Tibial artery (tissue), 4 donors: ENCODE measurements around the gene LHX3.

Experiments
- DNase-seq, 2 donors: peaks; one replicate each; pipeline ENCODE4 v3.0.0-alpha.2; 2019
- H3K27ac ChIP-seq, 2 donors: fragments of 200-600 bp; sonication (generic) in 1 of 2; 1 replicate in 1 of 2; 2 replicates in 1 of 2; pipeline ENCODE4 v1.5.1; 2018 to 2019; ENCODE audit warnings: mild to moderate bottlenecking in 1 of 2
- H3K27me3 ChIP-seq, 2 donors: fragments of 200-600 bp; sonication (generic) in 1 of 2; one replicate each; pipeline versions ENCODE4 v1.5.1 to v1.6.0; 2016 to 2019
- H3K36me3 ChIP-seq, 3 donors: fragments of 200-600 bp; sonication (generic) in 2 of 3; one replicate each; pipeline ENCODE4 v1.5.1; 2016 to 2019; ENCODE audit warnings: mild to moderate bottlenecking in 2 of 3
- H3K4me1 ChIP-seq, 4 donors: fragments of 200-600 bp; sonication (generic) in 2 of 4; 1 replicate in 3 of 4; 2 replicates in 1 of 4; pipeline ENCODE4 v1.5.1; 2016 to 2019
- H3K4me3 ChIP-seq, 2 donors: fragments of 200-600 bp; sonication (generic) in 1 of 2; 1 replicate in 1 of 2; 2 replicates in 1 of 2; pipeline ENCODE4 v1.5.1; 2018 to 2019; ENCODE audit warnings: mild to moderate bottlenecking in 2 of 2
- H3K9me3 ChIP-seq, 3 donors: fragments of 200-600 bp; sonication (generic) in 1 of 3; one replicate each; pipeline ENCODE4 v1.5.1; 2016 to 2019
- CTCF ChIP-seq, 2 experiments: fragments of 200-600 bp in 1 of 2; fragments of 450-650 bp in 1 of 2; IDR thresholded peaks; one replicate each; pipeline ENCODE4 v1.5.1; 2017 to 2019; ENCODE audit warnings: antibody characterized with exemption in 2 of 2, mild to moderate bottlenecking in 1 of 2, moderate library complexity in 1 of 2
- intact Hi-C: fragments of 100-400 bp; cut with DNase I; formaldehyde crosslinking; loops from one replicate; pipeline ENCODE4 v1.15.0; 2023; ENCODE audit warnings: low total_unique reads

LHX3 gene

GRCh38 chr9:136235709-136236455, 31.0 kb upstream of the LHX3 start:
- Histone ChIP-seq H3K4me1 (no peaks in the 10 kb centered on the region), H3K9me3 (no peaks in the 10 kb centered on the region), H3K36me3 (peaks cover 12 to 32% (median 22%) of the 10 kb centered on the region in 3 donors), H3K4me3 (no peak overlapping the region), H3K27me3 (no peaks in the 10 kb centered on the region), H3K27ac (no peak overlapping the region)
- TF ChIP-seq CTCF (IDR thresholded peaks at IDR 0.05), result no peak
- DNase-seq, result no peak
- intact Hi-C loops, result no loop called here

- no peak for DNase-seq
- no peak overlapping the region for H3K27ac ChIP-seq
- H3K9me3 ChIP-seq, result no peaks in the 10 kb centered on the region
- TF ChIP-seq CTCF (IDR thresholded peaks at IDR 0.05), result no peak
- H3K27me3 ChIP-seq, result no peaks in the 10 kb centered on the region
- intact Hi-C loops, result no loop called here
- no peaks in the 10 kb centered on the region for H3K4me1 ChIP-seq
- H3K4me3 ChIP-seq, result no peak overlapping the region
- peaks cover 12 to 32% (median 22%) of the 10 kb centered on the region in 3 donors for H3K36me3 ChIP-seq
Measured at GRCh38 chr9:136235171-136235570, 30.2 kb upstream of the LHX3 start.

GRCh38 chr9:136234597-136234996, 29.7 kb upstream of the LHX3 start:
- Histone ChIP-seq H3K9me3 (no peaks in the 10 kb centered on the region), H3K36me3 (peaks cover 12 to 32% (median 22%) of the 10 kb centered on the region in 3 donors), H3K27ac (no peak overlapping the region), H3K27me3 (no peaks in the 10 kb centered on the region), H3K4me1 (no peaks in the 10 kb centered on the region), H3K4me3 (no peak overlapping the region)
- no peak for DNase-seq
- intact Hi-C loops, result no loop called here
- TF ChIP-seq CTCF (IDR thresholded peaks at IDR 0.05), result no peak

GRCh38 chr9:136233868-136234267, 28.9 kb upstream of the LHX3 start:
- Histone ChIP-seq H3K9me3 (no peaks in the 10 kb centered on the region), H3K27me3 (no peaks in the 10 kb centered on the region), H3K4me3 (no peak overlapping the region), H3K36me3 (peaks cover 12 to 32% (median 22%) of the 10 kb centered on the region in 3 donors), H3K4me1 (no peaks in the 10 kb centered on the region), H3K27ac (no peak overlapping the region)
- TF ChIP-seq CTCF (IDR thresholded peaks at IDR 0.05), result no peak
- no peak for DNase-seq
- intact Hi-C loops, result no loop called here

GRCh38 chr9:136233411-136233810, 28.5 kb upstream of the LHX3 start:
- Histone ChIP-seq H3K27ac (no peak overlapping the region), H3K4me3 (no peak overlapping the region), H3K4me1 (no peaks in the 10 kb centered on the region), H3K36me3 (peaks cover 12 to 32% (median 22%) of the 10 kb centered on the region in 3 donors), H3K27me3 (no peaks in the 10 kb centered on the region), H3K9me3 (no peaks in the 10 kb centered on the region)
- TF ChIP-seq CTCF (IDR thresholded peaks at IDR 0.05), result no peak
- no peak for DNase-seq
- intact Hi-C loops, result no loop called here
